SK-N-MC (cell line): Measurements from ENCODE around the gene SDR42E2.

ENCODE experiments used
- EZH2 ChIP-seq: fragments of 200-600 bp; sonication (generic); IDR thresholded peaks from one replicate; pipeline ENCODE4 v1.6.1; 2017; ENCODE audit warnings: antibody characterized with exemption
- FOXP2 ChIP-seq: optimal IDR thresholded peaks from 2 replicates; pipeline ENCODE3; 2011; ENCODE audit warnings: mild to moderate bottlenecking, moderate library complexity; ENCODE audit not compliant: insufficient read depth; ENCODE audit errors: extremely low read length, control extremely low read depth
- POLR2AphosphoS5 ChIP-seq: IDR thresholded peaks from 2 replicates; pipeline ENCODE4 v1.6.1; 2012; ENCODE audit warnings: mild to moderate bottlenecking, low read depth, low read length, borderline replicate concordance

GRCh38 chr16:22184615-22184968 is 22.3 kb downstream of the SDR42E2 start:
- TF ChIP-seq EZH2 = no peak
- TF ChIP-seq POLR2AphosphoS5 = no peak
- TF ChIP-seq FOXP2 = no peak
